ENCODE measurements around the gene MYO10. TPM values are rescaled to one million over a fixed set of nuclear protein-coding genes. Genes with fewer than 3 reads are reported as not detected.

Gene MYO10
- total RNA-seq, 2 donors from 2014 or later, result 40.0 to 89.2 TPM

GRCh38 chr5:16809395-16810207 is 126.5 kb downstream of the MYO10 start:
- H3K9me3 ChIP-seq (ENCODE audit: control insufficient read depth, low read length), result no peaks in the 10 kb centered on the region
- peaks cover 28% of the 10 kb centered on the region for H3K4me1 Mint-ChIP-seq
- TF ChIP-seq CTCF (conservative IDR thresholded peaks at IDR 0.05), result no peak
- H3K4me1 ChIP-seq (ENCODE audit: control insufficient read depth, insufficient read depth, low read length), result no peaks in the 10 kb centered on the region
- peaks cover 14% of the 10 kb centered on the region for H3K36me3 Mint-ChIP-seq (ENCODE audit: low read depth)
- no peak overlapping the region for H3K4me3 Mint-ChIP-seq
- H3K4me3 ChIP-seq (ENCODE audit: low read length), result no peak overlapping the region
- no peak overlapping the region for H3K9ac ChIP-seq (ENCODE audit: extremely low read depth, low read length, poor library complexity, severe bottlenecking)
- DNase-seq, result no peak
- H3K27ac Mint-ChIP-seq, result peak overlapping the region; percentile 49
- H3K36me3 ChIP-seq (ENCODE audit: control insufficient read depth, insufficient read depth, low read length), result peaks cover 22% of the 10 kb centered on the region
- H3K27me3 Mint-ChIP-seq (ENCODE audit: insufficient read depth), result no peaks in the 10 kb centered on the region
- no peaks in the 10 kb centered on the region for H3K27me3 ChIP-seq (ENCODE audit: control insufficient read depth, insufficient read depth, low read length, poor library complexity, severe bottlenecking)
- 93 to 94% methylated on average over 9 to 12 of the region's 12 CpGs for WGBS, 2 experiments (ENCODE audit: insufficient coverage in 1 of 2, insufficient read length in 1 of 2)
- H3K27ac ChIP-seq (ENCODE audit: low read depth, low read length), result no peak overlapping the region
- no peaks in the 10 kb centered on the region for H3K9me3 Mint-ChIP-seq

- Histone ChIP-seq H3K4me3 (ENCODE audit: low read length) (no peak overlapping the region), H3K27ac (ENCODE audit: low read depth, low read length) (no peak overlapping the region), H3K9me3 (ENCODE audit: control insufficient read depth, low read length) (no peaks in the 10 kb centered on the region), H3K9ac (ENCODE audit: extremely low read depth, low read length, poor library complexity, severe bottlenecking) (no peak overlapping the region), H3K27me3 (ENCODE audit: control insufficient read depth, insufficient read depth, low read length, poor library complexity, severe bottlenecking) (no peaks in the 10 kb centered on the region), H3K4me1 (ENCODE audit: control insufficient read depth, insufficient read depth, low read length) (no peaks in the 10 kb centered on the region), H3K36me3 (ENCODE audit: control insufficient read depth, insufficient read depth, low read length) (peaks cover 18% of the 10 kb centered on the region)
- H3K36me3 Mint-ChIP-seq (ENCODE audit: low read depth), result peaks cover 12% of the 10 kb centered on the region
- 97 to 98% methylated on average over 9 to 11 of the region's 11 CpGs for WGBS, 2 experiments (ENCODE audit: insufficient coverage in 1 of 2, insufficient read length in 1 of 2)
- H3K27me3 Mint-ChIP-seq (ENCODE audit: insufficient read depth), result no peaks in the 10 kb centered on the region
- H3K27ac Mint-ChIP-seq, result peak overlapping the region; percentile 33
- H3K9me3 Mint-ChIP-seq, result no peaks in the 10 kb centered on the region
- DNase-seq, result no peak
- peaks cover 33% of the 10 kb centered on the region for H3K4me1 Mint-ChIP-seq
- no peak overlapping the region for H3K4me3 Mint-ChIP-seq
- no peak for TF ChIP-seq CTCF (conservative IDR thresholded peaks at IDR 0.05)
Measured at GRCh38 chr5:16809010-16809394, 127.1 kb downstream of the MYO10 start.

- 95 to 97% methylated on average over 3 to 7 of the region's 7 CpGs for WGBS, 2 experiments (ENCODE audit: insufficient coverage in 1 of 2, insufficient read length in 1 of 2)
- Histone ChIP-seq H3K4me1 (ENCODE audit: control insufficient read depth, insufficient read depth, low read length) (no peaks in the 10 kb centered on the region), H3K27ac (ENCODE audit: low read depth, low read length) (no peak overlapping the region), H3K4me3 (ENCODE audit: low read length) (no peak overlapping the region), H3K9ac (ENCODE audit: extremely low read depth, low read length, poor library complexity, severe bottlenecking) (no peak overlapping the region), H3K9me3 (ENCODE audit: control insufficient read depth, low read length) (no peaks in the 10 kb centered on the region), H3K36me3 (ENCODE audit: control insufficient read depth, insufficient read depth, low read length) (peaks cover 18% of the 10 kb centered on the region), H3K27me3 (ENCODE audit: control insufficient read depth, insufficient read depth, low read length, poor library complexity, severe bottlenecking) (no peaks in the 10 kb centered on the region)
- no peak for TF ChIP-seq CTCF (conservative IDR thresholded peaks at IDR 0.05)
- Mint-ChIP-seq H3K9me3 (no peaks in the 10 kb centered on the region), H3K27ac (no peak overlapping the region), H3K4me3 (no peak overlapping the region), H3K4me1 (peaks cover 34% of the 10 kb centered on the region), H3K27me3 (ENCODE audit: insufficient read depth) (no peaks in the 10 kb centered on the region), H3K36me3 (ENCODE audit: low read depth) (peaks cover 12% of the 10 kb centered on the region)
- DNase-seq, result no peak
Measured at GRCh38 chr5:16808021-16808420, 128.1 kb downstream of the MYO10 start.

All from endodermal cell (in vitro differentiated cells).